HepG2 (cell line): ENCODE data around the gene ZNF627. TPM values are rescaled to one million over a fixed set of nuclear protein-coding genes. Genes with fewer than 3 reads are reported as not detected.
A peak's percentile ranks its signal among the peaks of the same experiment; 100 is the strongest.

Experiments used
- CEBPB ChIP-seq: IDR thresholded peaks from 2 replicates; pipeline ENCODE4 v1.6.1; 2011; ENCODE audit warnings: low read depth, low read length, improper control_type of control experiment, borderline replicate concordance
- CEBPG ChIP-seq: IDR thresholded peaks from 2 replicates; pipeline ENCODE4 v1.6.1; 2016
- CREM ChIP-seq, 2 experiments: sonication (generic) in 1 of 2; formaldehyde crosslinking in 1 of 2; IDR thresholded peaks; 2 replicates each; pipeline versions ENCODE4 v1.4.0 to v1.6.1; 2016 to 2020; ENCODE audit warnings: antibody characterized with exemption in 1 of 2, mild to moderate bottlenecking in 1 of 2, missing genetic modification reagents in 1 of 2
- DDIT3 ChIP-seq: sonication (generic); formaldehyde crosslinking; IDR thresholded peaks from 2 replicates; pipeline ENCODE4 v1.4.0; 2020; ENCODE audit warnings: mild to moderate bottlenecking, missing genetic modification reagents
- EP300 ChIP-seq, 3 experiments: sonication (generic) in 1 of 3; formaldehyde crosslinking in 1 of 3; IDR thresholded peaks; 2 replicates each; pipeline versions ENCODE4 v1.5.1 to v1.6.1; 2011 to 2020; ENCODE audit warnings: low read depth in 2 of 3, low read length in 2 of 3, borderline replicate concordance in 1 of 3, improper control_type of control experiment in 1 of 3, mild to moderate bottlenecking in 1 of 3, missing genetic modification reagents in 1 of 3, moderate library complexity in 1 of 3
- FOXA1 ChIP-seq, 2 experiments: fragments of 450-650 bp in 1 of 2; sonication (generic) in 1 of 2; formaldehyde crosslinking in 1 of 2; IDR thresholded peaks; 2 replicates each; pipeline versions ENCODE4 v1.4.0 to v1.6.1; 2016 to 2020; ENCODE audit warnings: missing genetic modification reagents in 1 of 2
- GPN1 ChIP-seq: sonication (generic); formaldehyde crosslinking; IDR thresholded peaks from 2 replicates; pipeline ENCODE4 v1.5.1; 2020; ENCODE audit warnings: missing genetic modification reagents, borderline replicate concordance
- IRF9 ChIP-seq: sonication (generic); formaldehyde crosslinking; IDR thresholded peaks from 2 replicates; pipeline ENCODE4 v1.8.0; 2022; ENCODE audit warnings: missing genetic modification reagents, mild to moderate bottlenecking, borderline replicate concordance
- IRX3 ChIP-seq: sonication (generic); formaldehyde crosslinking; IDR thresholded peaks from 2 replicates; pipeline ENCODE4 v1.8.1; 2023; ENCODE audit warnings: mild to moderate bottlenecking, low read depth, missing genetic modification reagents, borderline replicate concordance
- KLF12 ChIP-seq: sonication (generic); formaldehyde crosslinking; IDR thresholded peaks from 2 replicates; pipeline ENCODE4 v1.4.0; 2020; ENCODE audit warnings: missing genetic modification reagents, borderline replicate concordance
- KLF9 ChIP-seq: IDR thresholded peaks from 2 replicates; pipeline ENCODE4 v1.6.1; 2016; ENCODE audit warnings: low read depth
- LBX2 ChIP-seq: sonication (generic); formaldehyde crosslinking; IDR thresholded peaks from 2 replicates; pipeline ENCODE4 v1.5.0; 2020; ENCODE audit warnings: missing genetic modification reagents, mild to moderate bottlenecking, borderline replicate concordance
- MAFK ChIP-seq, 2 experiments: IDR thresholded peaks in 1 of 2; conservative IDR thresholded peaks in 1 of 2; 2 replicates each; pipeline ENCODE4 v1.6.1; 2011; ENCODE audit warnings: improper control_type of control experiment in 2 of 2, low read length in 2 of 2
- MBD4 ChIP-seq: IDR thresholded peaks from 2 replicates; pipeline ENCODE4 v1.6.1; 2012; ENCODE audit warnings: low read length, inconsistent platforms, borderline replicate concordance
- PAX8 ChIP-seq: sonication (generic); formaldehyde crosslinking; IDR thresholded peaks from 2 replicates; pipeline ENCODE4 v1.8.0; 2022; ENCODE audit warnings: mild to moderate bottlenecking, missing genetic modification reagents, borderline replicate concordance
- SMYD3 ChIP-seq: sonication (generic); formaldehyde crosslinking; IDR thresholded peaks from 2 replicates; pipeline ENCODE4 v1.8.1; 2023; ENCODE audit warnings: mild to moderate bottlenecking, missing genetic modification reagents
- SNRNP70 ChIP-seq: fragments of 200-400 bp; formaldehyde crosslinking; IDR thresholded peaks from 2 replicates; pipeline ENCODE4 v1.6.1; 2017; ENCODE audit warnings: mild to moderate bottlenecking, low read depth, low read length, moderate library complexity
- SP140L ChIP-seq: sonication (generic); formaldehyde crosslinking; IDR thresholded peaks from 2 replicates; pipeline ENCODE4 v1.4.0; 2020; ENCODE audit warnings: missing genetic modification reagents, borderline replicate concordance
- SRF ChIP-seq: IDR thresholded peaks from 2 replicates; pipeline ENCODE4 v1.6.1; 2011; ENCODE audit warnings: mild to moderate bottlenecking, low read depth, low read length, moderate library complexity
- SRY ChIP-seq: sonication (generic); formaldehyde crosslinking; IDR thresholded peaks from 2 replicates; pipeline ENCODE4 v1.8.0; 2022; ENCODE audit warnings: mild to moderate bottlenecking, missing genetic modification reagents
- XRCC5 ChIP-seq: fragments of 200-400 bp; formaldehyde crosslinking; optimal IDR thresholded peaks from 2 replicates; pipeline ENCODE3; 2017; ENCODE audit warnings: mild to moderate bottlenecking, low read length
- ZFP1 ChIP-seq: IDR thresholded peaks from 2 replicates; pipeline ENCODE4 v1.6.1; 2016
- ZFP82 ChIP-seq: sonication (generic); formaldehyde crosslinking; IDR thresholded peaks from 2 replicates; pipeline ENCODE4 v1.5.1; 2020; ENCODE audit warnings: mild to moderate bottlenecking, missing genetic modification reagents, borderline replicate concordance
- ZNF138 ChIP-seq: sonication (generic); formaldehyde crosslinking; IDR thresholded peaks from 2 replicates; pipeline ENCODE4 v1.5.0; 2020; ENCODE audit warnings: mild to moderate bottlenecking, low read depth, missing genetic modification reagents
- ZNF207 ChIP-seq: fragments of 450-650 bp; IDR thresholded peaks from 2 replicates; pipeline ENCODE4 v1.6.1; 2016; ENCODE audit warnings: antibody characterized with exemption, borderline replicate concordance
- ZNF263 ChIP-seq: sonication (generic); formaldehyde crosslinking; IDR thresholded peaks from 2 replicates; pipeline ENCODE4 v1.4.0; 2020; ENCODE audit warnings: missing genetic modification reagents
- ZNF484 ChIP-seq: sonication (generic); formaldehyde crosslinking; IDR thresholded peaks from 2 replicates; pipeline ENCODE4 v1.5.1; 2020; ENCODE audit warnings: mild to moderate bottlenecking, low read depth, missing genetic modification reagents, borderline replicate concordance
- ZNF556 ChIP-seq: sonication (generic); formaldehyde crosslinking; IDR thresholded peaks from 2 replicates; pipeline ENCODE4 v1.4.0; 2020; ENCODE audit warnings: mild to moderate bottlenecking, missing genetic modification reagents, borderline replicate concordance
- ZSCAN12 ChIP-seq: sonication (generic); formaldehyde crosslinking; IDR thresholded peaks from 2 replicates; pipeline ENCODE4 v1.9.0; 2021; ENCODE audit warnings: mild to moderate bottlenecking, missing genetic modification reagents
- polyA plus RNA-seq, 8 experiments: library from polyadenylated mRNA; depleted of rRNA in 3 of 8; stranded (reverse) in 7 of 8; unstranded in 1 of 8; fragments of >200 nt; fragmentation: Illumina TruSeq in 4 of 8; extraction: Trizol in 4 of 8; gene quantifications; 2 replicates each; pipeline versions ENCODE4 v1.2.1 to v1.2.3, GENCODE V29; 2011 to 2016; ENCODE audit warnings: low read depth in 4 of 8, missing spikeins in 1 of 8, mixed read lengths in 1 of 8; ENCODE audit not compliant: insufficient read depth in 1 of 8
- total RNA-seq, 5 experiments: library from RNA; depleted of rRNA; stranded (reverse); fragments of >200 nt; fragmentation: Illumina TruSeq; extraction: Trizol; gene quantifications; 2 replicates each; pipeline ENCODE4 v1.2.3, GENCODE V29; 2016; ENCODE audit warnings: low read depth in 1 of 5

The ZNF627 gene
- total and polyA plus RNA-seq, 2 of the 13 experiments (the other 11 are each of a cell fraction or from before 2014, with no cell fraction given) = 4.2 to 12.7 TPM

- TF ChIP-seq IRF9 (CRISPR knock-in tag) = no peak
- TF ChIP-seq ZSCAN12 = no peak
- TF ChIP-seq FOXA1 (IDR thresholded peaks at IDR 0.05) = no peak
- no peak for TF ChIP-seq FOXA1 (CRISPR knock-in tag; IDR thresholded peaks at IDR 0.05)
- no peak for TF ChIP-seq ZFP82 (CRISPR knock-in tag)
- TF ChIP-seq ZNF263 (CRISPR knock-in tag) = 0 out of 2 replicates have a peak, but pooled peaks have one; percentile 25
- no peak for TF ChIP-seq ZNF138
- no peak for TF ChIP-seq SRY (CRISPR knock-in tag)
- TF ChIP-seq GPN1 = no peak
- TF ChIP-seq CEBPB = no peak
- no peak for TF ChIP-seq SP140L (CRISPR knock-in tag)
- no peak for TF ChIP-seq ZNF207
- no peak for TF ChIP-seq XRCC5
- TF ChIP-seq CEBPG (CRISPR knock-in tag) = no peak
- TF ChIP-seq LBX2 (CRISPR knock-in tag) = no peak
- no peak for TF ChIP-seq SNRNP70
- TF ChIP-seq MAFK (conservative IDR thresholded peaks at IDR 0.05 in 1 of 2, IDR thresholded peaks at IDR 0.05 in 1 of 2; ENCODE audit: low read length in 2 of 2) = no peak
- no peak for TF ChIP-seq MBD4
- TF ChIP-seq ZFP1 = no peak
- TF ChIP-seq EP300 (IDR thresholded peaks at IDR 0.05; ENCODE audit: low read depth in 2 of 2, low read length in 2 of 2) = no peak
- no peak for TF ChIP-seq EP300 (CRISPR knock-in tag; IDR thresholded peaks at IDR 0.05; ENCODE audit: borderline replicate concordance)
- TF ChIP-seq ZNF484 = no peak
- no peak for TF ChIP-seq SRF
- TF ChIP-seq KLF9 (CRISPR knock-in tag) = no peak
- TF ChIP-seq DDIT3 (CRISPR knock-in tag) = no peak
- peak; percentile 41; the same call in 1 of the 2 replicates for TF ChIP-seq ZNF556 (CRISPR knock-in tag)
- peak; percentile 25; the same call in 1 of the 2 replicates for TF ChIP-seq CREM (IDR thresholded peaks at IDR 0.05)
- TF ChIP-seq CREM (CRISPR knock-in tag; IDR thresholded peaks at IDR 0.05) = no peak
- no peak for TF ChIP-seq KLF12
- no peak for TF ChIP-seq PAX8 (CRISPR knock-in tag)
- TF ChIP-seq SMYD3 = no peak
- no peak for TF ChIP-seq IRX3 (CRISPR knock-in tag)
Measured at GRCh38 chr19:11639602-11640471, 42.6 kb downstream of the ZNF627 start (continued).
